A673 (cell line): ENCODE results near the gene CAMSAP1. TPM values are rescaled to one million over a fixed set of nuclear protein-coding genes. Genes with fewer than 3 reads are reported as not detected.

Source experiments
- BruUV-seq: library from RNA; stranded (reverse); fragments of 400-500 nt; replicated peaks from 2 replicates; lab custom pipeline; 2021; lab: Mats Ljungman, UMichigan
- CTCF ChIA-PET: fragments of 300-600 bp; sonication (Branson Sonifier 250); formaldehyde crosslinking; loops from one replicate; lab custom pipeline; 2022; ENCODE audit warnings: antibody characterized with exemption; lab: Charles Lee
- POLR2A ChIA-PET: fragments of 300-600 bp; sonication (Branson Sonifier 250); formaldehyde crosslinking; loops from one replicate; lab custom pipeline; 2022; ENCODE audit warnings: antibody characterized with exemption; ENCODE audit not compliant: low non-redundant PET; lab: Charles Lee
- DNase-seq: peaks from one replicate; pipeline ENCODE4 v3.0.0-alpha.2; 2015; ENCODE audit warnings: low spot score
- H3K27ac ChIP-seq: fragments of 200-600 bp; sonication (generic); 2 replicates; pipeline ENCODE4 v1.5.1; 2016; ENCODE audit warnings: mixed run types, low read depth, mild to moderate bottlenecking, mixed read lengths, antibody characterized with exemption, low read length; ENCODE audit not compliant: poor library complexity, severe bottlenecking
- H3K27me3 ChIP-seq: fragments of 200-600 bp; sonication (generic); replicated peaks from 2 replicates; pipeline ENCODE4 v1.6.1; 2017; ENCODE audit warnings: mixed run types, low read depth, mild to moderate bottlenecking, mixed read lengths, antibody characterized with exemption, low read length; ENCODE audit not compliant: insufficient read depth, poor library complexity
- H3K36me3 ChIP-seq: fragments of 200-600 bp; sonication (generic); 2 replicates; pipeline ENCODE4 v1.6.1; 2016; ENCODE audit warnings: mixed run types, mild to moderate bottlenecking, mixed read lengths, antibody characterized with exemption, low read length; ENCODE audit not compliant: insufficient read depth, poor library complexity, severe bottlenecking
- H3K4me1 ChIP-seq: fragments of 200-600 bp; sonication (generic); 2 replicates; pipeline ENCODE4 v1.6.1; 2017; ENCODE audit warnings: mixed run types, mild to moderate bottlenecking, mixed read lengths, antibody characterized with exemption, low read length; ENCODE audit not compliant: insufficient read depth, poor library complexity, severe bottlenecking
- H3K4me3 ChIP-seq: fragments of 200-600 bp; sonication (generic); 2 replicates; pipeline ENCODE4 v1.5.1; 2016; ENCODE audit warnings: low read depth, mixed run types, mild to moderate bottlenecking, mixed read lengths, low read length; ENCODE audit not compliant: poor library complexity, severe bottlenecking
- H3K9me3 ChIP-seq: fragments of 200-600 bp; sonication (generic); 2 replicates; pipeline ENCODE4 v1.6.1; 2016; ENCODE audit warnings: mixed run types, low read depth, mild to moderate bottlenecking, mixed read lengths, antibody characterized with exemption, low read length; ENCODE audit not compliant: poor library complexity, severe bottlenecking
- CTCF ChIP-seq: fragments of 300-800, 200-600 bp; sonication (generic); conservative IDR thresholded peaks from 2 replicates; pipeline ENCODE4 v1.5.1; 2017; ENCODE audit warnings: low read depth, mild to moderate bottlenecking, antibody characterized with exemption, low read length, moderate library complexity, mixed read lengths
- EZH2 ChIP-seq: fragments of 200-600 bp; sonication (generic); IDR thresholded peaks from 2 replicates; pipeline ENCODE4 v1.6.1; 2017; ENCODE audit warnings: borderline replicate concordance, low read depth, mild to moderate bottlenecking, mixed read lengths, antibody characterized with exemption, low read length; ENCODE audit not compliant: poor library complexity, severe bottlenecking
- intact Hi-C: fragments of 100-400 bp; cut with micrococcal nuclease; formaldehyde crosslinking; loops from one replicate; pipeline ENCODE4 v1.10.0; 2022; ENCODE audit not compliant: unreplicated experiment
- total RNA-seq: library from RNA; stranded (reverse); gene quantifications from 2 replicates; pipeline ENCODE4 v1.2.3, GENCODE V29; 2021

The CAMSAP1 gene
- total RNA-seq, 1 experiment from 2014 or later, result 52.3 TPM

- Histone ChIP-seq H3K27ac (peak overlapping the region; percentile 50), H3K4me3 (no peak overlapping the region), H3K9me3 (no peaks in the 10 kb centered on the region), H3K36me3 (no peaks in the 10 kb centered on the region), H3K27me3 (no peaks in the 10 kb centered on the region), H3K4me1 (peaks cover 57% of the 10 kb centered on the region)
- intact Hi-C loops, result no loop called here
- POLR2A ChIA-PET, result no interaction called here
- BruUV-seq, result no TSS peak
- CTCF ChIA-PET, result no interaction called here
- no peak for DNase-seq
- no peak for TF ChIP-seq CTCF
- no peak for TF ChIP-seq EZH2
These were observed 18.5 kb downstream of the CAMSAP1 start for GRCh38 chr9:135888766-135889394.

GRCh38 chr9:135888126-135888765, 19.1 kb downstream of the CAMSAP1 start:
- no peak for TF ChIP-seq CTCF
- no peaks in the 10 kb centered on the region for H3K27me3 ChIP-seq
- intact Hi-C loops, result no loop called here

GRCh38 chr9:135887585-135888050, 19.7 kb downstream of the CAMSAP1 start:
- no peak for TF ChIP-seq EZH2
- no peak for DNase-seq
- H3K9me3 ChIP-seq, result no peaks in the 10 kb centered on the region
- peak overlapping the region; percentile 49 for H3K27ac ChIP-seq
- CTCF ChIA-PET, result no interaction called here
- intact Hi-C loops, result no loop called here
- no TSS peak for BruUV-seq
- H3K27me3 ChIP-seq, result no peaks in the 10 kb centered on the region
- POLR2A ChIA-PET, result no interaction called here
- H3K4me3 ChIP-seq, result no peak overlapping the region
- peaks cover 57% of the 10 kb centered on the region for H3K4me1 ChIP-seq
- H3K36me3 ChIP-seq, result no peaks in the 10 kb centered on the region

More at GRCh38 chr9:135888126-135888765, 19.1 kb downstream of the CAMSAP1 start:
- Histone ChIP-seq H3K27ac (peak overlapping the region; percentile 50), H3K9me3 (no peaks in the 10 kb centered on the region), H3K4me1 (peaks cover 57% of the 10 kb centered on the region), H3K36me3 (no peaks in the 10 kb centered on the region), H3K4me3 (no peak overlapping the region)
- no peak for DNase-seq
- BruUV-seq, result no TSS peak
- CTCF ChIA-PET, result no interaction called here
- POLR2A ChIA-PET, result no interaction called here
